ENCODE results near the gene FAM83E.

DNA sequence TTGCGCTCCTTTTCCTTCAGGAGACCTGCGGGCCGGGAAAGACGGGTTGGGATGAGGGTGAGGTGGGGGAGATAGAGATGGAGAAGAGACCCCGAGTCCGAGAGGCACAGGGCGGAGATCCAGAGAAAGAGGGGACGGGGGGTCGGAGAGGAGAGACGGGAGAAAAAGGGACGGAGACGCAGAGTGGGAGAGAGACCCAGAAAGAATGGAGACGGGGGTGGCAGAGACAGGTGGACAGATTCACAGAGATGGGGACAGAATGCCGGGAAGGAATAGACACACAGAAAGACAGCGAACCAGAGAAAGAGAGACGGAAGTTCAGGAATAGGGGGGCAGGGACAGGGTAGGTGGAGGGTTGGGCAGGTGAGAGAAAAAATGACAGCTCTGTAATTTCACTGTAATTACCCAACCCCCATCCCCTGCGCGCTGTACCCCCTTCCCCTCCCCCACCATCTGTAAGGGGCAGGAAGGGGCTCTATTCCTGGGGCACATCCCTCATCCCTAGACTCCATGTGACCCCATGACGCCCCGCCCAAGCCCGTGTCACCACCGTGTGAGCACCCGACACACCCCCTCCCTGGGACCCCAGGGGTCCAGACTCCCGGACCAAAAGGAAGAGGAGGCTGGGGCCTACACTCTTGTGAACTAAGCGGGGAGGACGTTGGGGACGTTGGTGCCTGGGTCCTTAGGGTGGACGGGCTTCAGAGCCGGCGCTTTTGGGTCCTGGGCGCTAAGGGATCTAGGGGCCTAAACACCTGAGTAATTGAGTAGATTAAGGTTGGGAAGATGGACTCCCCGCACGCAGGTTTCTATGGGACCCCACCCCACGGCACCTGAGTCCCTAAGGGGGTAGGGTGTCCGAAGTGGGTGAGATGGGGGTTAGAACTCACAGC, 21.3 kb upstream of the FAM83E start:
- TF ChIP-seq, protein P1, sequence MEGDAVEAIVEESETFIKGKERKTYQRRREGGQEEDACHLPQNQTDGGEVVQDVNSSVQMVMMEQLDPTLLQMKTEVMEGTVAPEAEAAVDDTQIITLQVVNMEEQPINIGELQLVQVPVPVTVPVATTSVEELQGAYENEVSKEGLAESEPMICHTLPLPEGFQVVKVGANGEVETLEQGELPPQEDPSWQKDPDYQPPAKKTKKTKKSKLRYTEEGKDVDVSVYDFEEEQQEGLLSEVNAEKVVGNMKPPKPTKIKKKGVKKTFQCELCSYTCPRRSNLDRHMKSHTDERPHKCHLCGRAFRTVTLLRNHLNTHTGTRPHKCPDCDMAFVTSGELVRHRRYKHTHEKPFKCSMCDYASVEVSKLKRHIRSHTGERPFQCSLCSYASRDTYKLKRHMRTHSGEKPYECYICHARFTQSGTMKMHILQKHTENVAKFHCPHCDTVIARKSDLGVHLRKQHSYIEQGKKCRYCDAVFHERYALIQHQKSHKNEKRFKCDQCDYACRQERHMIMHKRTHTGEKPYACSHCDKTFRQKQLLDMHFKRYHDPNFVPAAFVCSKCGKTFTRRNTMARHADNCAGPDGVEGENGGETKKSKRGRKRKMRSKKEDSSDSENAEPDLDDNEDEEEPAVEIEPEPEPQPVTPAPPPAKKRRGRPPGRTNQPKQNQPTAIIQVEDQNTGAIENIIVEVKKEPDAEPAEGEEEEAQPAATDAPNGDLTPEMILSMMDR (IDR thresholded peaks at IDR 0.05; ENCODE audit: insufficient read depth, low read length, poor library complexity, severe bottlenecking) = no peak
- TF ChIP-seq EZH2phosphoT487 (conservative IDR thresholded peaks at IDR 0.05; ENCODE audit: low read length) = no peak
